ENCODE results near the gene TP53.
A peak's percentile ranks its signal among the peaks of the same experiment; 100 is the strongest.

The TP53 gene

GRCh38 chr17:7687072-7687907 lies at the start of gene TP53 (continued):
- TF ChIP-seq, protein P1, sequence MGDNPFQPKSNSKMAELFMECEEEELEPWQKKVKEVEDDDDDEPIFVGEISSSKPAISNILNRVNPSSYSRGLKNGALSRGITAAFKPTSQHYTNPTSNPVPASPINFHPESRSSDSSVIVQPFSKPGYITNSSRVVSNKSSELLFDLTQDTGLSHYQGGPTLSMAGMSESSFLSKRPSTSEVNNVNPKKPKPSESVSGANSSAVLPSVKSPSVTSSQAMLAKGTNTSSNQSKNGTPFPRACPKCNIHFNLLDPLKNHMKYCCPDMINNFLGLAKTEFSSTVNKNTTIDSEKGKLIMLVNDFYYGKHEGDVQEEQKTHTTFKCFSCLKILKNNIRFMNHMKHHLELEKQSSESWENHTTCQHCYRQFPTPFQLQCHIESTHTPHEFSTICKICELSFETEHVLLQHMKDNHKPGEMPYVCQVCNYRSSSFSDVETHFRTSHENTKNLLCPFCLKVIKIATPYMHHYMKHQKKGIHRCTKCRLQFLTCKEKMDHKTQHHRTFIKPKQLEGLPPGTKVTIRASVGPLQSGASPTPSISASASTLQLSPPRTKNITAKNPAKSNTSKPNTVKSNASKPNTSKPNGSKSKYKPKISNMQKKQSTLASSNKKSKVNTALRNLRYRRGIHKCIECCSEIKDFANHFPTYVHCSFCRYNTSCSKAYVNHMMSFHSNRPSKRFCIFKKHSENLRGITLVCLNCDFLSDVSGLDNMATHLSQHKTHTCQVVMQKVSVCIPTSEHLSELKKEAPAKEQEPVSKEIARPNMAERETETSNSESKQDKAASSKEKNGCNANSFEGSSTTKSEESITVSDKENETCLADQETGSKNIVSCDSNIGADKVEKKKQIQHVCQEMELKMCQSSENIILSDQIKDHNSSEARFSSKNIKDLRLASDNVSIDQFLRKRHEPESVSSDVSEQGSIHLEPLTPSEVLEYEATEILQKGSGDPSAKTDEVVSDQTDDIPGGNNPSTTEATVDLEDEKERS (tag by site-specific recombination; IDR thresholded peaks at IDR 0.05), result no peak
- TF ChIP-seq ZFP37 (tag by site-specific recombination; IDR thresholded peaks at IDR 0.05) (no peak), ZNF76 (tag by site-specific recombination; IDR thresholded peaks at IDR 0.05; ENCODE audit: borderline replicate concordance, low read depth) (peak; percentile 98), ZSCAN23 (tag by site-specific recombination; IDR thresholded peaks at IDR 0.05) (no peak), KLF9 (tag by site-specific recombination; IDR thresholded peaks at IDR 0.05; ENCODE audit: low read depth) (peak; percentile 60; the same call in 1 of the 2 replicates), ZNF629 (tag by site-specific recombination; IDR thresholded peaks at IDR 0.05) (peak; percentile 9; the same call in 1 of the 2 replicates), ZNF843 (tag by site-specific recombination; IDR thresholded peaks at IDR 0.05) (no peak), ZNF777 (tag by site-specific recombination; IDR thresholded peaks at IDR 0.05; ENCODE audit: borderline replicate concordance) (no peak), ZBTB20 (tag by site-specific recombination; IDR thresholded peaks at IDR 0.05) (peak; percentile 55; the same call in 1 of the 2 replicates), ZNF660 (tag by site-specific recombination; IDR thresholded peaks at IDR 0.05) (peak; percentile 90), ZNF26 (tag by site-specific recombination; IDR thresholded peaks at IDR 0.05) (no peak), SP7 (tag by site-specific recombination; IDR thresholded peaks at IDR 0.05) (peak; percentile 49), ZNF433 (tag by site-specific recombination; IDR thresholded peaks at IDR 0.05; ENCODE audit: low read depth) (no peak), ZEB2 (tag by site-specific recombination; IDR thresholded peaks at IDR 0.05) (peak; percentile 33), ZBTB17 (tag by site-specific recombination; IDR thresholded peaks at IDR 0.05) (peak; percentile 90), BCL11A (tag by site-specific recombination; IDR thresholded peaks at IDR 0.05; ENCODE audit: low read depth) (no peak), ZNF138 (tag by site-specific recombination; IDR thresholded peaks at IDR 0.05; ENCODE audit: borderline replicate concordance) (no peak), ZNF529 (tag by site-specific recombination; IDR thresholded peaks at IDR 0.05; ENCODE audit: insufficient replicate concordance) (no peak), ZNF426 (tag by site-specific recombination; IDR thresholded peaks at IDR 0.05) (no peak), ZNF350 (tag by site-specific recombination; IDR thresholded peaks at IDR 0.05) (no peak), ZNF404 (tag by site-specific recombination; IDR thresholded peaks at IDR 0.05) (no peak), WT1 (tag by site-specific recombination; IDR thresholded peaks at IDR 0.05) (peak; percentile 32; the same call in 1 of the 2 replicates), ZNF335 (tag by site-specific recombination; conservative IDR thresholded peaks at IDR 0.05) (peak; percentile 77), ZNF354C (tag by site-specific recombination; IDR thresholded peaks at IDR 0.05; ENCODE audit: borderline replicate concordance, low read depth) (no peak), ZNF10 (tag by site-specific recombination; IDR thresholded peaks at IDR 0.05) (no peak), KLF8 (tag by site-specific recombination; IDR thresholded peaks at IDR 0.05) (peak; percentile 74), KLF16 (tag by site-specific recombination; IDR thresholded peaks at IDR 0.05) (peak; percentile 92), ZNF585B (tag by site-specific recombination; IDR thresholded peaks at IDR 0.05) (no peak)
- TF ChIP-seq, protein P2, sequence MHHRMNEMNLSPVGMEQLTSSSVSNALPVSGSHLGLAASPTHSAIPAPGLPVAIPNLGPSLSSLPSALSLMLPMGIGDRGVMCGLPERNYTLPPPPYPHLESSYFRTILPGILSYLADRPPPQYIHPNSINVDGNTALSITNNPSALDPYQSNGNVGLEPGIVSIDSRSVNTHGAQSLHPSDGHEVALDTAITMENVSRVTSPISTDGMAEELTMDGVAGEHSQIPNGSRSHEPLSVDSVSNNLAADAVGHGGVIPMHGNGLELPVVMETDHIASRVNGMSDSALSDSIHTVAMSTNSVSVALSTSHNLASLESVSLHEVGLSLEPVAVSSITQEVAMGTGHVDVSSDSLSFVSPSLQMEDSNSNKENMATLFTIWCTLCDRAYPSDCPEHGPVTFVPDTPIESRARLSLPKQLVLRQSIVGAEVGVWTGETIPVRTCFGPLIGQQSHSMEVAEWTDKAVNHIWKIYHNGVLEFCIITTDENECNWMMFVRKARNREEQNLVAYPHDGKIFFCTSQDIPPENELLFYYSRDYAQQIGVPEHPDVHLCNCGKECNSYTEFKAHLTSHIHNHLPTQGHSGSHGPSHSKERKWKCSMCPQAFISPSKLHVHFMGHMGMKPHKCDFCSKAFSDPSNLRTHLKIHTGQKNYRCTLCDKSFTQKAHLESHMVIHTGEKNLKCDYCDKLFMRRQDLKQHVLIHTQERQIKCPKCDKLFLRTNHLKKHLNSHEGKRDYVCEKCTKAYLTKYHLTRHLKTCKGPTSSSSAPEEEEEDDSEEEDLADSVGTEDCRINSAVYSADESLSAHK (tag by site-specific recombination; IDR thresholded peaks at IDR 0.05), result peak; percentile 82
- TF ChIP-seq, protein P3, sequence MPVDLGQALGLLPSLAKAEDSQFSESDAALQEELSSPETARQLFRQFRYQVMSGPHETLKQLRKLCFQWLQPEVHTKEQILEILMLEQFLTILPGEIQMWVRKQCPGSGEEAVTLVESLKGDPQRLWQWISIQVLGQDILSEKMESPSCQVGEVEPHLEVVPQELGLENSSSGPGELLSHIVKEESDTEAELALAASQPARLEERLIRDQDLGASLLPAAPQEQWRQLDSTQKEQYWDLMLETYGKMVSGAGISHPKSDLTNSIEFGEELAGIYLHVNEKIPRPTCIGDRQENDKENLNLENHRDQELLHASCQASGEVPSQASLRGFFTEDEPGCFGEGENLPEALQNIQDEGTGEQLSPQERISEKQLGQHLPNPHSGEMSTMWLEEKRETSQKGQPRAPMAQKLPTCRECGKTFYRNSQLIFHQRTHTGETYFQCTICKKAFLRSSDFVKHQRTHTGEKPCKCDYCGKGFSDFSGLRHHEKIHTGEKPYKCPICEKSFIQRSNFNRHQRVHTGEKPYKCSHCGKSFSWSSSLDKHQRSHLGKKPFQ (tag by site-specific recombination; IDR thresholded peaks at IDR 0.05), result no peak
- TF ChIP-seq, protein P4, sequence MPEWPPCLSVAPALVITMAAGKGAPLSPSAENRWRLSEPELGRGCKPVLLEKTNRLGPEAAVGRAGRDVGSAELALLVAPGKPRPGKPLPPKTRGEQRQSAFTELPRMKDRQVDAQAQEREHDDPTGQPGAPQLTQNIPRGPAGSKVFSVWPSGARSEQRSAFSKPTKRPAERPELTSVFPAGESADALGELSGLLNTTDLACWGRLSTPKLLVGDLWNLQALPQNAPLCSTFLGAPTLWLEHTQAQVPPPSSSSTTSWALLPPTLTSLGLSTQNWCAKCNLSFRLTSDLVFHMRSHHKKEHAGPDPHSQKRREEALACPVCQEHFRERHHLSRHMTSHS (tag by site-specific recombination; IDR thresholded peaks at IDR 0.05), result no peak
